Panc1 (cell line): Measurements from ENCODE around the gene PTPMT1. TPM values are rescaled to one million over a fixed set of nuclear protein-coding genes. Genes with fewer than 3 reads are reported as not detected.

Experiments
- ATAC-seq: fragments of 200-7000 bp; cut with Tn5 transposase; 2 replicates; pipeline ENCODE4 v1.9.1; 2020; ENCODE audit warnings: mild to moderate bottlenecking, moderate library complexity
- BruUV-seq: library from RNA; stranded (reverse); fragments of 400-500 nt; replicated peaks from 2 replicates; lab custom pipeline; 2021; lab: Mats Ljungman, UMichigan
- CTCF ChIA-PET: fragments of 300-600 bp; sonication (Branson Sonifier 250); formaldehyde crosslinking; loops from one replicate; lab custom pipeline; 2022; ENCODE audit warnings: antibody characterized with exemption; lab: Charles Lee
- POLR2A ChIA-PET: fragments of 300-600 bp; sonication (Branson Sonifier 250); formaldehyde crosslinking; loops from one replicate; lab custom pipeline; 2022; ENCODE audit warnings: antibody characterized with exemption; lab: Charles Lee
- DNase-seq: peaks from one replicate; pipeline ENCODE4 v3.0.0-alpha.2; 2010; ENCODE audit warnings: low read depth, low spot score
- H3K27ac ChIP-seq: 2 replicates; pipeline ENCODE4 v1.5.1; 2011; ENCODE audit warnings: mild to moderate bottlenecking, low read length, inconsistent platforms
- H3K27me3 ChIP-seq: fragments of 200-500 bp; sonication (Bioruptor generic); 2 replicates; pipeline ENCODE4 v1.6.0; 2014; ENCODE audit warnings: low read length, inconsistent platforms; ENCODE audit not compliant: control insufficient read depth, insufficient read depth
- H3K36me3 ChIP-seq: fragments of 200-500 bp; sonication (Bioruptor generic); 2 replicates; pipeline ENCODE4 v1.5.1; 2014; ENCODE audit warnings: inconsistent platforms, mild to moderate bottlenecking, low read length, moderate library complexity; ENCODE audit not compliant: control insufficient read depth, insufficient read depth
- H3K4me1 ChIP-seq: 2 replicates; pipeline ENCODE4 v1.5.1; 2011; ENCODE audit warnings: inconsistent platforms, mild to moderate bottlenecking, low read length, moderate library complexity; ENCODE audit not compliant: control insufficient read depth, insufficient read depth
- H3K4me3 ChIP-seq, 2 experiments: 2 replicates each; pipeline ENCODE4 v1.5.1; 2011 to 2012; ENCODE audit warnings: low read depth in 2 of 2, low read length in 2 of 2, mild to moderate bottlenecking in 2 of 2, inconsistent platforms in 1 of 2, moderate library complexity in 1 of 2
- H3K9me3 ChIP-seq: fragments of 200-500 bp; sonication (Bioruptor generic); 2 replicates; pipeline ENCODE4 v1.5.1; 2014; ENCODE audit warnings: low read depth, mild to moderate bottlenecking, inconsistent platforms, low read length, moderate library complexity; ENCODE audit not compliant: control insufficient read depth, insufficient read depth
- CTCF ChIP-seq: fragments of 450-650 bp; IDR thresholded peaks from 2 replicates; pipeline ENCODE4 v1.5.1; 2017; ENCODE audit warnings: mild to moderate bottlenecking
- POLR2AphosphoS5 ChIP-seq: IDR thresholded peaks from 2 replicates; pipeline ENCODE4 v1.6.1; 2012; ENCODE audit warnings: mild to moderate bottlenecking, low read depth, low read length, moderate library complexity
- REST ChIP-seq, 2 experiments: IDR thresholded peaks; 2 replicates each; pipeline ENCODE4 v1.6.1; 2011 to 2012; ENCODE audit warnings: low read depth in 2 of 2, control low read depth in 1 of 2, low read length in 1 of 2, mild to moderate bottlenecking in 1 of 2, moderate library complexity in 1 of 2; ENCODE audit not compliant: insufficient read depth in 1 of 2
- SIN3A ChIP-seq: IDR thresholded peaks from 2 replicates; pipeline ENCODE4 v1.6.1; 2012; ENCODE audit warnings: low read depth, mild to moderate bottlenecking, low read length, moderate library complexity, borderline replicate concordance; ENCODE audit not compliant: insufficient read depth
- TCF7L2 ChIP-seq: IDR thresholded peaks from 2 replicates; pipeline ENCODE4 v1.6.1; 2011; ENCODE audit warnings: mild to moderate bottlenecking, low read depth, low read length, inconsistent platforms
- in situ Hi-C: cut with HindIII; loops from 2 replicates; pipeline ENCODE4 v1.10.0; 2016; ENCODE audit warnings: low sequenced_read_pairs, low pct_unique_long_range_greater_than_20kb
- intact Hi-C: fragments of 100-400 bp; cut with micrococcal nuclease; formaldehyde crosslinking; loops from one replicate; pipeline ENCODE4 v1.10.0; 2022; ENCODE audit not compliant: unreplicated experiment
- total RNA-seq: library from RNA; stranded (reverse); gene quantifications from one replicate; pipeline ENCODE4 v1.2.1, GENCODE V29; 2021; ENCODE audit not compliant: unreplicated experiment

Gene PTPMT1
- total RNA-seq, 1 experiment from 2014 or later: 81.0 TPM

GRCh38 chr11:47599902-47600301 is 34.5 kb downstream of the PTPMT1 start:
- Histone ChIP-seq H3K4me1 (no peaks in the 10 kb centered on the region), H3K4me3 (no peak overlapping the region), H3K36me3 (no peaks in the 10 kb centered on the region), H3K27ac (no peak overlapping the region), H3K27me3 (no peaks in the 10 kb centered on the region), H3K9me3 (no peaks in the 10 kb centered on the region)
- TF ChIP-seq CTCF (no peak), REST (IDR thresholded peaks at IDR 0.05; ENCODE audit: insufficient read depth in 1 of 2, low read depth in 2 of 2, low read length in 1 of 2) (no peak), TCF7L2 (no peak), POLR2AphosphoS5 (no peak), SIN3A (no peak)
- ChIA-PET CTCF (no interaction called here), POLR2A (no interaction called here)
- in situ Hi-C loops (no loop called here), intact Hi-C loops (no loop called here)
- BruUV-seq: no TSS peak
- DNase-seq (no peak), ATAC-seq (no peak)

- ATAC-seq: no peak
- Histone ChIP-seq H3K27me3 (no peaks in the 10 kb centered on the region), H3K9me3 (no peaks in the 10 kb centered on the region), H3K4me1 (no peaks in the 10 kb centered on the region), H3K36me3 (no peaks in the 10 kb centered on the region), H3K27ac (no peak overlapping the region), H3K4me3 (no peak overlapping the region)
- intact Hi-C loops (no loop called here), in situ Hi-C loops (no loop called here)
- no TSS peak for BruUV-seq
- no peak for DNase-seq
- TF ChIP-seq SIN3A: no peak
- TF ChIP-seq REST (IDR thresholded peaks at IDR 0.05; ENCODE audit: insufficient read depth in 1 of 2, low read depth in 2 of 2, low read length in 1 of 2): no peak
- TF ChIP-seq CTCF: no peak
- no peak for TF ChIP-seq TCF7L2
- no peak for TF ChIP-seq POLR2AphosphoS5
- CTCF ChIA-PET: no interaction called here
- POLR2A ChIA-PET: no interaction called here
Observed at GRCh38 chr11:47603295-47603694, 37.9 kb downstream of the PTPMT1 start.
